Eye (tissue), 1 donor: Measurements from ENCODE around the gene ANO7.
A peak's percentile ranks its signal among the peaks of the same experiment; 100 is the strongest.

Experiments used
- DNase-seq: peaks from one replicate; pipeline ENCODE4 v3.0.0-alpha.2; 2015

ANO7 gene

GRCh38 chr2:241188361-241189092, at the start of gene ANO7:
ANO7 (plus strand) TSS chr2:241188677; CDS start chr2:241190064, 1,387 bp downstream.
- peak; percentile 19 for DNase-seq

- DNase-seq = no peak
Measured at GRCh38 chr2:241139531-241140444, 48.7 kb upstream of the ANO7 start.

- DNase-seq = no peak
Measured at GRCh38 chr2:241140445-241140840, 48.0 kb upstream of the ANO7 start.

- DNase-seq = no peak
Measured at GRCh38 chr2:241141214-241141770, 47.2 kb upstream of the ANO7 start.

GRCh38 chr2:241142063-241142462, 46.4 kb upstream of the ANO7 start:
- DNase-seq = no peak

- DNase-seq = no peak
Measured at GRCh38 chr2:241142593-241142992, 45.9 kb upstream of the ANO7 start.

- no peak for DNase-seq
Measured at GRCh38 chr2:241146286-241146685, 42.2 kb upstream of the ANO7 start.

- DNase-seq = no peak
Measured at GRCh38 chr2:241147336-241147735, 41.1 kb upstream of the ANO7 start.

- no peak for DNase-seq
Measured at GRCh38 chr2:241148239-241148638, 40.2 kb upstream of the ANO7 start.

GRCh38 chr2:241148891-241149674, 39.4 kb upstream of the ANO7 start, which contains the start of gene PASK:
PASK (minus strand) TSS chr2:241149472; CDS start chr2:241143032, 6,440 bp downstream.
- DNase-seq = peak; percentile 97

GRCh38 chr2:241149675-241149924, 38.9 kb upstream of the ANO7 start:
- DNase-seq = no peak

- peak; percentile 97 for DNase-seq
Measured at GRCh38 chr2:241149925-241150659, 38.4 kb upstream of the ANO7 start, which contains the start of gene PPP1R7. PPP1R7 (plus strand) TSS chr2:241150467; CDS start chr2:241150496, 29 bp downstream.

GRCh38 chr2:241150660-241151530, 37.6 kb upstream of the ANO7 start:
- peak; percentile 4 for DNase-seq

- DNase-seq = no peak
Measured at GRCh38 chr2:241151934-241152660, 36.4 kb upstream of the ANO7 start.

- no peak for DNase-seq
Measured at GRCh38 chr2:241153616-241154015, 34.9 kb upstream of the ANO7 start.

GRCh38 chr2:241154915-241155314, 33.6 kb upstream of the ANO7 start:
- DNase-seq = no peak

- DNase-seq = no peak
Measured at GRCh38 chr2:241155936-241156335, 32.5 kb upstream of the ANO7 start.

- no peak for DNase-seq
Measured at GRCh38 chr2:241156971-241157441, 31.5 kb upstream of the ANO7 start.

- peak; percentile 12 for DNase-seq
Measured at GRCh38 chr2:241157841-241158545, 30.5 kb upstream of the ANO7 start.

- no peak for DNase-seq
Measured at GRCh38 chr2:241158546-241158900, 30.0 kb upstream of the ANO7 start.
